AG04450 (cell line): ENCODE results near the gene ST8SIA4. TPM values are rescaled to one million over a fixed set of nuclear protein-coding genes. Genes with fewer than 3 reads are reported as not detected.

ENCODE experiments used
- CTCF ChIA-PET: fragments of 300-600, 350-600 bp; formaldehyde crosslinking; extraction: SDS; loops from one replicate; lab custom pipeline; 2022; ENCODE audit warnings: antibody characterized with exemption, inconsistent platforms; lab: Charles Lee
- POLR2A ChIA-PET: fragments of 350-600 bp; formaldehyde crosslinking; extraction: SDS; loops from one replicate; lab custom pipeline; 2021; ENCODE audit warnings: antibody characterized with exemption, inconsistent platforms; lab: Yijun Ruan, JAX
- DNase-seq: peaks from one replicate; pipeline ENCODE4 v3.0.0-alpha.2; 2011; ENCODE audit warnings: low read depth, low spot score
- H3K27ac ChIP-seq: one replicate; pipeline ENCODE4 v1.5.1; 2012; ENCODE audit warnings: low read depth, low read length, control low read depth
- H3K27me3 ChIP-seq: one replicate; pipeline ENCODE4 v1.6.0; 2012; ENCODE audit warnings: low read length; ENCODE audit not compliant: control insufficient read depth, insufficient read depth
- H3K4me3 ChIP-seq: 2 replicates; pipeline ENCODE4 v1.5.1; 2011; ENCODE audit warnings: mild to moderate bottlenecking, low read depth, low read length, control low read depth
- H3K9me3 ChIP-seq: 2 replicates; pipeline ENCODE4 v1.5.1; 2012; ENCODE audit warnings: low read length; ENCODE audit not compliant: control insufficient read depth, insufficient read depth
- polyA minus RNA-seq: library from RNA; depleted of rRNA, polyadenylated mRNA; stranded (reverse); fragments of >200 nt; gene quantifications from 2 replicates; pipeline ENCODE4 v1.2.3, GENCODE V29; 2011; rRNA and poly(A)+ RNA removed
- polyA plus RNA-seq: library from polyadenylated mRNA; depleted of rRNA; stranded (reverse); fragments of >200 nt; gene quantifications from 2 replicates; pipeline ENCODE4 v1.2.3, GENCODE V29; 2011; rRNA removed
- TF ChIP-seq, protein P1 (sequence below): IDR thresholded peaks from 2 replicates; pipeline ENCODE4 v1.5.1; 2011; ENCODE audit warnings: low read depth, low read length, control low read depth, inconsistent platforms

The ST8SIA4 gene, protein sequence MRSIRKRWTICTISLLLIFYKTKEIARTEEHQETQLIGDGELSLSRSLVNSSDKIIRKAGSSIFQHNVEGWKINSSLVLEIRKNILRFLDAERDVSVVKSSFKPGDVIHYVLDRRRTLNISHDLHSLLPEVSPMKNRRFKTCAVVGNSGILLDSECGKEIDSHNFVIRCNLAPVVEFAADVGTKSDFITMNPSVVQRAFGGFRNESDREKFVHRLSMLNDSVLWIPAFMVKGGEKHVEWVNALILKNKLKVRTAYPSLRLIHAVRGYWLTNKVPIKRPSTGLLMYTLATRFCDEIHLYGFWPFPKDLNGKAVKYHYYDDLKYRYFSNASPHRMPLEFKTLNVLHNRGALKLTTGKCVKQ
- polyA plus RNA-seq (0.02 TPM in 2 replicates), polyA minus RNA-seq (0.09 TPM in 1 of 2 replicates, not detected in the other)

DNA sequence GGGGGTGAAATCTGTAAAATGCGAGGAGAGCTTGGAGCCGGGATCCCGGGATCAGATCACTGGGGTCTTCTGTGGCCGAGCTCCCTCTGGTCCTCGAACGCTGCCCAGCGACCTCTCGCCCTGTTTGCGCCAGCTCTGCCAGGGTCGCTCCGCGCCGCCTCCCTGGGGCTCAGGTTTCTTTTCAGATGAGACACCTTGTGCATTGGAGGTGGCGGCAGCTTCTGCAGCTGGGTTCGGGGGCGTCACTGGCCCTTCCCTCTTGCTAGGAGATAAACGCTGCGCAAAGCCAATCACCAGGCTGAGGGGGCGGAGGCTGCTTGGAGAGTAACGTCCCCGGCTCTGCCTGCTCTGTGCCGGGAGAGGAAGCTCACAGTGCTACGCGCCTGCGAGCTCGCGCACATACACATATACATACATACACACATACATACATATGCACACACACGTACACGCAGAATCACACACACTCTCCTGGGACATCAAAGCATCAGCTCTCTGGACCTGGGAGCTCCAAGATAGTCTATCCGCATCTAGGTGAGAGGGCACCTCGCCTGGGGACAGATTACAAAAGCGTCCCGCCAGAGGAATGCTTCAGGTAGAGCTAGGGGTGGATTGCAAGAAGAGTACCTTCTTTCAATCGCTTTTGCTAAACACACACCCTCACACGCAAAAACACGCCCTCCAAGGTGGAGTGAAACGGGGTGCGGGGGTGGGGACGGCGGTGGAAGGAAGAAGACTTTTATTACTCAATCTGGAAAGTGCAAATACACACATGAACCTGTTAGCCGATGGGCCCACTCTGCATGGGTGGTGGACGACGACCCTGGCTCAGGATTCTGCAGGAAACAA is at the start of gene ST8SIA4:
Gene ST8SIA4 (minus strand): TSS at position 244 of the 849 bp plus-strand sequence. CDS start 327 bp downstream, outside the sequence.
- H3K27me3 ChIP-seq: peaks cover 14% of the 10 kb centered on the region
- H3K27ac ChIP-seq: no peak within 1 kb of the TSS
- CTCF ChIA-PET: no interaction called here
- DNase-seq: peak; percentile 8
- H3K4me3 ChIP-seq: peak within 1 kb of the TSS; percentile 54
- POLR2A ChIA-PET: no interaction called here
- no peaks in the 10 kb centered on the region; the same call in 1 of the 2 replicates for H3K9me3 ChIP-seq
- TF ChIP-seq, protein P1, sequence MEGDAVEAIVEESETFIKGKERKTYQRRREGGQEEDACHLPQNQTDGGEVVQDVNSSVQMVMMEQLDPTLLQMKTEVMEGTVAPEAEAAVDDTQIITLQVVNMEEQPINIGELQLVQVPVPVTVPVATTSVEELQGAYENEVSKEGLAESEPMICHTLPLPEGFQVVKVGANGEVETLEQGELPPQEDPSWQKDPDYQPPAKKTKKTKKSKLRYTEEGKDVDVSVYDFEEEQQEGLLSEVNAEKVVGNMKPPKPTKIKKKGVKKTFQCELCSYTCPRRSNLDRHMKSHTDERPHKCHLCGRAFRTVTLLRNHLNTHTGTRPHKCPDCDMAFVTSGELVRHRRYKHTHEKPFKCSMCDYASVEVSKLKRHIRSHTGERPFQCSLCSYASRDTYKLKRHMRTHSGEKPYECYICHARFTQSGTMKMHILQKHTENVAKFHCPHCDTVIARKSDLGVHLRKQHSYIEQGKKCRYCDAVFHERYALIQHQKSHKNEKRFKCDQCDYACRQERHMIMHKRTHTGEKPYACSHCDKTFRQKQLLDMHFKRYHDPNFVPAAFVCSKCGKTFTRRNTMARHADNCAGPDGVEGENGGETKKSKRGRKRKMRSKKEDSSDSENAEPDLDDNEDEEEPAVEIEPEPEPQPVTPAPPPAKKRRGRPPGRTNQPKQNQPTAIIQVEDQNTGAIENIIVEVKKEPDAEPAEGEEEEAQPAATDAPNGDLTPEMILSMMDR: no peak

DNA sequence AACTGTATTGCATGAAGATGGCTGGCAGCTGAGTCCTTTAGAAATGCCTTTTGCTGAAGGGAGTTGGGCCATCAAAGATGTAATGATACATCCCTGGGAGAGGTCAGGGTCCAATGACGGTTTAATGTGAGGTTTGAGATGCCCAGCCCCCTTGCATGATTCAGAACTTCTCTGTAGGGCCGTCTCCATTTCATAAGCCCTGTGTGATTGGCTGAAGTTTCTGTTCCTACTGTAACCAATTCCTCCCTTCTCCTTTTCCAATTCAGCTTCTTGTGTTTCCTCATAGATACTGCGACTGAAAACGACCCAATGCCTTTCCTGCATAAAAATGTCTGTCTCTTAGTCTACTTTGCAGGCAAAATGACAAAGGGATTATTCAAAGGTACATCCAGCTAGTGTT is 47.9 kb upstream of the ST8SIA4 start:
- no peak for DNase-seq
- TF ChIP-seq, protein P1: no peak
- Histone ChIP-seq H3K27me3 (no peaks in the 10 kb centered on the region), H3K4me3 (no peak overlapping the region), H3K27ac (no peak overlapping the region), H3K9me3 (no peaks in the 10 kb centered on the region; the same call in 1 of the 2 replicates)
- ChIA-PET CTCF (no interaction called here), POLR2A (no interaction called here)

DNA sequence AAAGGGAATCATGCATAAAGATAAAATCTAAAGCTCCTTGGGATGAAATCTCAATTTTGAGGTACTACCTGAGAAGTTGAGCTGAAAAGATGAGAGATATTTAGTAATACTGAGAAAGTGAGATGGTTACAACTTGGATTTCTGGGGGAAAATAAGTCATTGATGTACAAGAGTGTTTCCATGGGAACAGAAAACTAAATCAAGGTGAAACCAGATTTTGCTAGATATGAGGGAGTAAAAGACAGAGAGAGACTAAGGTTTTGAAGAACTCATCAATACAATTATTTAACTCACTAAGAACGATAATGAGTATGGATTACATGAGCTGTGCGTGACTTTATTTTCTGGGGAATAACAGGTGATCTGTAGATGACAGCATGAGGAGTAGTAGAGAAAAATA is 10.2 kb upstream of the ST8SIA4 start:
- CTCF ChIA-PET: no interaction called here
- TF ChIP-seq, protein P1: no peak
- Histone ChIP-seq H3K27me3 (no peaks in the 10 kb centered on the region), H3K4me3 (no peak overlapping the region), H3K9me3 (no peaks in the 10 kb centered on the region), H3K27ac (no peak overlapping the region)
- POLR2A ChIA-PET: no interaction called here
- DNase-seq: no peak

DNA sequence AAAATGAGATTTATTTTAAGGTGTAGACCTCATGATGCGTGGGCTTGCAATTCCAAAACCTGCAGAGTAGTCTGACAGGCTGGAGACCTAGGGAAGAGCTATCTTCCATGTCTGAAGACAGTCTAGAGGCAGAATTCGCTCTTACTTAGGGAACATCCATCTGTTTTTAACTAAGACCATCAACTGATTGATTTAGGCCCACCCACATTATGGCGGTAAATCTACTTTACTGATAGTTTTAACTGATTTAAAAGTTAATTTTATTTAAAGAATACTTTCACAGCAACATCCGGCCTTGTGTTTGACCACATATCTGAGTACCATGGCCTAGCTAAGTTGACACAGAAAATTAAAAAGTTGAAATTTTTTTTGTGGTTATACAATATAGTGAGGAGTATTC is 6.0 kb upstream of the ST8SIA4 start:
- H3K9me3 ChIP-seq: no peaks in the 10 kb centered on the region
- TF ChIP-seq, protein P1: no peak
- ChIA-PET CTCF (no interaction called here), POLR2A (no interaction called here)
- H3K27me3 ChIP-seq: peaks cover 6% of the 10 kb centered on the region
- no peak overlapping the region for H3K27ac ChIP-seq
- no peak overlapping the region for H3K4me3 ChIP-seq
- DNase-seq: no peak
